ENCODE measurements around the gene CAMK2B.
A peak's percentile ranks its signal among the peaks of the same experiment; 100 is the strongest.

Gene CAMK2B

DNA sequence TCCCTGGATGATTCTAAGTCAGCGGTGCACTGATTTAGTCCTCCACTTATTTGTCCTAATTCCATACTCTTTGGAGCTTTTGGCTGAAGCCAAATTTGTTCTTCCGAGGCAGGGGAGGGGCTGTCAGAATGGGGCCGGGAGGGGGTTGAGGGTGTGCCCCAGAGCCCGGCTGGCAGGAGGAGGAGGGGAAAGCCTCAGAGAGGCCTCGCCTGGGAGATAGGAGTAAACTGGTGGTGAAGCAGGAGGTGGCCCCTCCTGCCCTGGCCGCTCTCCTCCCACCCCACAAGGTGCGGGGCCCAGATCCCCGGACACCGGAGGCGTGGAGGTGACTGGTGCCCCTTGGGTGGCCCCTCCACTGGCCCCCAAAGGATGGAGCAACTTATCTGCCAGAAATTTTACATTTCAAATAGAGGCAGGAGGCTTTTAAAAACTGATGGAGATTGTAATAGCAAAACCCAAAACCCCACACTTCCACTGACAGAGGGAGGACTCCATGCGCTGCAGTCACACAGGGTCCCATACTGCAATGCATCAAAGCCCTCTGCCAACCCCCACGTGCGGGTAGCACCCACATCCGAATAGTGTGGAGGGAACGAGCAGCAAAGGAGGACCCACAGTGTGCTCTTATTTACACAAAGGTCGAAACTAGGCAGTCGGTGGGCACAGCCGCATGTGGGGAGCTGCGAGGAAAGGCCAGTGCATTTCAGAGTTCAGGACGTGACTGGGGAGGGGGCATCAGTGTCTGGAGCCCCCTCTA lies 61.9 kb downstream of the CAMK2B start:
- Mint-ChIP-seq H3K36me3 (no peaks in the 10 kb centered on the region), H3K27ac (no peak overlapping the region)

DNA sequence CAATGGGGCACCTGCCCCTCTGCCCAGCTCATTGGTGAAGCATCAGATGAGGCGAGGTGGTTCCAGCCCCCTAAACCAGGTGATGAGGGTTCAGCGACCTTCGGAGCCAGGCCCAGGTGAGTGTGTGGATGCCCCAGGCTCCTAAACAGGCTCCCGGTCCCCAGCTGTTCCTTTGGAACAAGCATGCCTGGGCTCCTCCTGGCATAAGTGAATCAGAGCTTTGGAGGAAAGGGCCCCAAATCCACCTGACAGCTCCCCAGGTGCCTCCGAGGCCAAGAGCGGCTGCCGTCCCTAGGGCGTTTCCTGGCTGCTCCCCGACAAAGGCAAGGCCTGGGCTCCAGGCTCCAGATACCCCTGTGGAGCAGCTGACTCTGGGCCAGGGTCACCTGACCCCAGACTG lies 63.4 kb downstream of the CAMK2B start:
- Mint-ChIP-seq H3K36me3 (no peaks in the 10 kb centered on the region), H3K4me1 (peaks cover 42 to 55% of the 10 kb centered on the region in 2 donors), H3K27ac (no peak overlapping the region), H3K9me3 (no peaks in the 10 kb centered on the region), H3K4me3 (no peak overlapping the region), H3K27me3 (no peaks in the 10 kb centered on the region)
- DNase-seq (no peak), ATAC-seq (replicated peaks) (no peak)

More for the DNA sequence above, 61.9 kb downstream of the CAMK2B start:
- no peak overlapping the region for H3K4me3 Mint-ChIP-seq
- ATAC-seq (replicated peaks), result no peak
- H3K9me3 Mint-ChIP-seq, result no peaks in the 10 kb centered on the region
- peaks cover 28 to 40% of the 10 kb centered on the region in 2 donors for H3K4me1 Mint-ChIP-seq
- no peaks in the 10 kb centered on the region for H3K27me3 Mint-ChIP-seq
- no peak for DNase-seq

DNA sequence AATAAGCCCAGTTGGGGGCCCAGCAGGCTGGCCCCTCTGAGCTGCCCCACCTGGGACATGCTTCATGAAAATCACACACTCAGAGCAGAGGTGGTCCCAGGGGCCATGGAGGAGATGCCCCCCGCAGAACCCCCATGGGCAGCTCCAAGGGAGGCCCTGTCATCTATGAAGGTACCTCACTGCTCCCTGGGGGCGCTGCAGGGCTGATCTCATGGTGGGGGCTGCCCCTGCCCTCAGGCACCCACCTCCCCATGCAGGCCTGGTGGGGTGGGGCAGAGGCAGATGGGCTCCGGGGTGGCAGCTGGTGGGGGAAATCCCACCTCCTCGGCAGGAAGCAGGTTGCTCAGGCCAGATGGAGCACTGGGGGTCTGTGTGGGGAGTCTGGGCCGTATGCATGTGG lies 64.2 kb downstream of the CAMK2B start:
- DNase-seq, result peak; percentile 52
- H3K27me3 Mint-ChIP-seq, result no peaks in the 10 kb centered on the region
- H3K4me1 Mint-ChIP-seq, result peaks cover 44 to 61% of the 10 kb centered on the region in 2 donors
- peak overlapping the region; percentile 25 to 50 for H3K4me3 Mint-ChIP-seq
- H3K27ac Mint-ChIP-seq, result peak overlapping the region; percentile 88
- no peaks in the 10 kb centered on the region for H3K9me3 Mint-ChIP-seq
- ATAC-seq (replicated peaks), result peak; percentile 15 to 22
- H3K36me3 Mint-ChIP-seq, result no peaks in the 10 kb centered on the region

DNA sequence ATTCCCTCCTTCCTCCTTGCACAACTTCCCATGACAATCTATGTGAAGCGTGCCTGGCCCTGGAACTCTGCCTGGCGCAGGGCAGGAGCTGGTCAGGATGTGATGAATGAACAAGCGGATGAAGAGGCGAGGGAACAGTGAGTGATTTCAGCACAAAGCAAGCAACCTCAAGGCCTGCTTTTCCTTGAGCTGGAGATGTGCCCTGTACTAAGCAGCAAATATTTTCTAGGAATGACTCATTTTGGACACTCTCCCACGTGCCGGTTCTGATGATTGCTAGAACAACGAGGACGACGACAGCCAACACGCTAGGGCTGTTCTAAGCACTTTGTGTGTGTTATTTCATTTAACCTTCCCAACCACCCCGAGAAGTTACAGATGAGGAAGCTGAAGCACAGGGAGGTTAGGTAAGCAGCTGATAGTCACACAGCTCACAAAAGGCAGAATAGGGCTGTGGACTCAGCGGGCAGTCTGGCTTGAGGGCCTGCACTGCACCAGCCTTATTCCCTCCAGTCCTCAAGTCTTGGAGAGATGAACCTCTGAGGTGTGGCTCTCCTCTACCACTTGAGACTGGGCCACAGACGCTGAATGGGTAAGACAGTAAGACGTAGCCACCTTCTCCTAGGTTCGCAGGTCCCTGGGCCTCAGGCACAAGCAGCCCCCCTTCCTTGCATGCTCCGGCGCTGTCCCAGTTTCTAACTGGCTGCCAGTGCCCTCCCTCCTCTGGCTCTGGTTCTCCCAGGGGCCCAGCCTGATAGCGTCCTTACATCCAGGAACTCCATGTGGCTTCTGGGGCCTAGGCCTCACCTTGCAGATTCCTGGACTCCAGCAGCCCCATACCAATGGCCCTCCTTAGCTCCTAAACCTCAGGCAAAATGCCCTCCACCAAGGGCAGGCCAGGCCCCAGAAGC lies 65.6 kb downstream of the CAMK2B start:
- Mint-ChIP-seq H3K27ac (peak overlapping the region; percentile 88), H3K4me3 (peak overlapping the region in 1 of 2 donors; percentile 28), H3K27me3 (no peaks in the 10 kb centered on the region), H3K9me3 (peaks cover under 1 to 2% of the 10 kb centered on the region in 2 donors), H3K36me3 (no peaks in the 10 kb centered on the region), H3K4me1 (peaks cover 48 to 72% of the 10 kb centered on the region in 2 donors)
- ATAC-seq (replicated peaks) (no peak), DNase-seq (no peak)

DNA sequence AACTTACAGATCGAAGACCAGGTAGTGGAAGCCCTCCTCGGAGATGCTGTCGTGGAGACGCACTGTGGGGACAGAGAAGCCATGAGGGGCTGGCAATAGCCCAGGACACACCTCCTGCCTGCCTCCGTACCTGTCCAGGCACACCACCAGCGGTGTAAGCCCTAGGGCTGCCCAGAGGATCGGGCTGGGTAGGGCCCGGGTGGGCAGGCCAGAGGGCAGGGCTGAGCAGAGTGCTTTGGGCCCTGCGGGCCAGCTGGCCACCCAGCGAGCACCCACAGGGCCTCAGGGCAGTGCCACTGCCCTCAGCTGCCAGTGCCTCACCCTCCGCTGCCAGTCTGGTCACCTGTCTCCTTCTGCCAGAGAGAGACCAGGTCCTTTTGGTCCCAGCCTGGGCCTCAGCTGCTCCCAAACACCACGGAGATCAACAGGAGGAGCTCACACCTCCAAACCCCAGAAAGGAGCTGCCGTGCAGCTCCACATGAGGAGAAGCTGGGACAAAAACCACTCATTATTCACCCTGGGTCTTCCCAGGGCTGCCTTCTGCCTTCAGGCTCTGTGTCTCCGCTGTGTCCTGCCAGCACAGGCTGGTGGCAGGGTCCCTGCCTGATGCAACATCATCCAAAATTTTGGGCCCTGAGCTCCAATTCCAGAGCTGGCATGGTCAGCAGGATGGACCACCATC lies 66.4 kb downstream of the CAMK2B start:
- H3K27ac Mint-ChIP-seq, result peak overlapping the region; percentile 94
- ATAC-seq (replicated peaks), result no peak
- no peaks in the 10 kb centered on the region for H3K36me3 Mint-ChIP-seq
- peak overlapping the region; percentile 23 to 28 for H3K4me3 Mint-ChIP-seq
- H3K4me1 Mint-ChIP-seq, result peaks cover 48 to 72% of the 10 kb centered on the region in 2 donors
- no peak for DNase-seq
- H3K9me3 Mint-ChIP-seq, result peaks cover 2 to 6% of the 10 kb centered on the region in 2 donors
- H3K27me3 Mint-ChIP-seq, result no peaks in the 10 kb centered on the region

DNA sequence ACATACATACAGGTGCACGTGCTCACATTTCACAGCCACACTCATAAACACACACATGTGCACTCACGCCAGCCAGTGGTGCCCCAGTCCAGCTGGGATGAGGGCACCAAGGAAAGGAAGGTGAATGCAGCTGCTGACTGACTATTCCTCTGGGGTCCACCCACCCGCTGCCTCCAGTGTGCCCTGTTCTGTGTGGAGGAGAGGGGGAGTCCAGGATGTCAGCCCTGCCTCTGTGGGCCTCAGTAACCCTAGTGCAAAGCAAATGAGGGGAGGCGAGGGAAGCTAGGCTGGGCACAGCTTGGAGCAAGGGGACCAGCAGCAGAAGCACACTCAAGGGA lies 67.0 kb downstream of the CAMK2B start:
- H3K9me3 Mint-ChIP-seq, result peaks cover 2 to 6% of the 10 kb centered on the region in 2 donors
- H3K4me1 Mint-ChIP-seq, result peaks cover 48 to 72% of the 10 kb centered on the region in 2 donors
- DNase-seq, result no peak
- H3K4me3 Mint-ChIP-seq, result peak overlapping the region; percentile 23 to 50
- H3K27ac Mint-ChIP-seq, result peak overlapping the region; percentile 94
- no peaks in the 10 kb centered on the region for H3K27me3 Mint-ChIP-seq
- H3K36me3 Mint-ChIP-seq, result no peaks in the 10 kb centered on the region
- peak in 1 of 2 donors; percentile 7 for ATAC-seq (replicated peaks)

DNA sequence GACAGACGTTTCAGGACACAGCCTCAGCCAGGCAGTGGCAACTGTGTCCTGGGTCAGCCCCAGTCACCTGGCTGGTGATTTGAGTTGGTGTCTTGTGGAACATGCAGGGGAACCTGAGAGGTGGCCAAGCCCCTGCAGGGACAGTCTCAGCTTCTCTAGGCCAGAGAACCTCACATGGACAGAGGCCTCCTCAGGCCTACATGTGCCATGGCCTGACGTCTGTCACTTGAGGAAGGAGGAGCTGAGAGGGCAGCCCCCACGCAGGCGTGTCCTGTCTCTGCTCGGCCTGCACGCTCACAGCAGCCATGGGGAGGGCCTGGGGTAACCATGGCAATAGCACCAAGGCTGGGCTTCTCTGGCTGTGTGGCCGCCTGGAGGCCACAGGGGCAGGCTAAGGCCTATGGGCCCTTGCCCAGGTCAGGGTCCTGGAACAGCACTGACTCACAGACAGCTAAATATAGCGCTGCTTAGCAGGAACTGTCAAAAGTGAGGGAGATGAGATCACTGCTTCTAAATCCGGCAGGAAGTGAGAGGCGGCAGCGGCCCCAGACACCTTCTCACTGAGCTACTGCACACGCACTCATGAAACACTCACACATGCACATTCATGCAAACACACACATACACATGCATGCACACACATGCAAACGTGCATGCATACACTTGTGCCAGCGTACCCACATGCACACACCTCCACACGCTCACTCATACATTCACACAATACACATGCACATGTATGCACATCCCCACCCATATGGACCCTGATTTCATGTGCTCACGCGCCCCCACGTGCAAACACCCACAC lies 67.6 kb downstream of the CAMK2B start:
- H3K9me3 Mint-ChIP-seq, result peaks cover 2 to 6% of the 10 kb centered on the region in 2 donors
- no peaks in the 10 kb centered on the region for H3K27me3 Mint-ChIP-seq
- no peaks in the 10 kb centered on the region for H3K36me3 Mint-ChIP-seq
- ATAC-seq (replicated peaks) (peak; percentile 91 to 92), DNase-seq (peak; percentile 88)
- H3K4me1 Mint-ChIP-seq, result peaks cover 48 to 72% of the 10 kb centered on the region in 2 donors
- peak overlapping the region; percentile 94 for H3K27ac Mint-ChIP-seq
- H3K4me3 Mint-ChIP-seq, result peak overlapping the region; percentile 23 to 50

DNA sequence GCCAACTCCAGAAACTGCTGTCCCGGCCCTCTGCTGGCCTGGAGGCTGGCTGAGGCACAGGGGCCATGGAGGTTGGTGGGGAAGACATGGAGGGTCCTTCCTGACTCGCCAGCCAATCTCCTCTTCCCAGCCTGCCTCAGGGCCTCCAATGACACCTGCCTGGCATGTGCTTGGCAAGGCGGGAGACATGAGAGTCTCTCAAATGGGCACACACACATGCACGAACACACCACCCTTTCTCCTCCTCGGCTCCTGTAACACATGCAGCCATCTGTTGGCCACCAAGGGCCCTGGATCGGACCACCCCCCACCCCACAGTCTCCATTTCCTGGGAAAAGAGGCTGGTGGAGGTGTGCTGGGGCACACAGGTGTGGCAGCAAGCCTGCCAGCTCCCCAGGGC lies 68.2 kb downstream of the CAMK2B start:
- Mint-ChIP-seq H3K27ac (peak overlapping the region; percentile 94), H3K36me3 (no peaks in the 10 kb centered on the region), H3K27me3 (no peaks in the 10 kb centered on the region), H3K9me3 (peaks cover 2 to 6% of the 10 kb centered on the region in 2 donors), H3K4me3 (no peak overlapping the region), H3K4me1 (peaks cover 48 to 69% of the 10 kb centered on the region in 2 donors)
- DNase-seq (no peak), ATAC-seq (replicated peaks) (no peak)

DNA sequence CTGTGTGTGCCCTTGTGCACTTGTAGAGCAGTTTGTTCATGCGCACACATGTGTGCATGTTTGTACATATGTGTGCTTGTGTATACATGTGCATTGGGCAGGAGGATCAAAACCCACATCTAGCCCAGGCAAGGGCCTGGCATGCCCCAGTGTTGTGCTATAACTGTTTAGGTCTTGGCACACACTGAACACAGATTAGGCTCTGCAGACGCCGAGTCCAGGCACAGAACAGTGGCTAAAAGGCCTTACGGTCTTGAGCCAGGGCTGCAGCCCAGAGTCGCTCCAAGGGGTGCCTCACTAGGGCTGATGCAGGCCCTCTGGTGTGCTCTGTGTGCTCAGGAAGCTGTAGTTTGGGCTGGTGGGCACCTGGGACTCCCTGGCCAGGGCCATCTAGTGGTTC lies 68.9 kb downstream of the CAMK2B start:
- no peak for ATAC-seq (replicated peaks)

DNA sequence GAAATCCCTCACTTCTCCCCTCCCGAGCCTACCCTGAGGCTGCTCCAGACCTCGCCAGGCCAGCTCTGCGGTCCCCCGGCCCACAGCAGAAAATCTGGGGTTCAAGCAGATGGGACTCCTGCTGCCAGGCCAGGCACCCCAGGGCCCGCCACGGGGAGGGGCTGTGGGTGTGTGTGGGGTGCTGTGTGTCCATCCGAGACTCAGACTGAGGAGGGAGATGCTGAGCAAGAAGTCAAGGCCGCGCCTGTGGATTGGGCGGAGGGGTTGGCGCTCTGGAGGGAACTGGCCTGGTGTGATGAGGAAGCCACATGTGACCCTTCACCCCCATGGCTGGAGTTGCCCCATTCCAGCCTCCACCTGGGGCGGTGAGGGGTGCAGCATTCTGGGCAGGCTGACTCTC lies 73.5 kb downstream of the CAMK2B start:
- H3K27me3 Mint-ChIP-seq, result peaks cover 0 to 5% of the 10 kb centered on the region in 2 donors
- H3K27ac Mint-ChIP-seq, result no peak overlapping the region
- H3K4me3 Mint-ChIP-seq, result no peak overlapping the region
- ATAC-seq (replicated peaks), result no peak
- peaks cover 2 to 6% of the 10 kb centered on the region in 2 donors for H3K9me3 Mint-ChIP-seq
- H3K4me1 Mint-ChIP-seq, result peaks cover 11 to 16% of the 10 kb centered on the region in 2 donors
- no peaks in the 10 kb centered on the region for H3K36me3 Mint-ChIP-seq
- DNase-seq, result no peak

More for the DNA sequence above, 68.9 kb downstream of the CAMK2B start:
- peaks cover 2 to 6% of the 10 kb centered on the region in 2 donors for H3K9me3 Mint-ChIP-seq
- H3K4me1 Mint-ChIP-seq, result peaks cover 48 to 62% of the 10 kb centered on the region in 2 donors
- no peak overlapping the region for H3K4me3 Mint-ChIP-seq
- H3K36me3 Mint-ChIP-seq, result no peaks in the 10 kb centered on the region
- H3K27me3 Mint-ChIP-seq, result no peaks in the 10 kb centered on the region
- peak overlapping the region; percentile 94 for H3K27ac Mint-ChIP-seq
- no peak for DNase-seq

DNA sequence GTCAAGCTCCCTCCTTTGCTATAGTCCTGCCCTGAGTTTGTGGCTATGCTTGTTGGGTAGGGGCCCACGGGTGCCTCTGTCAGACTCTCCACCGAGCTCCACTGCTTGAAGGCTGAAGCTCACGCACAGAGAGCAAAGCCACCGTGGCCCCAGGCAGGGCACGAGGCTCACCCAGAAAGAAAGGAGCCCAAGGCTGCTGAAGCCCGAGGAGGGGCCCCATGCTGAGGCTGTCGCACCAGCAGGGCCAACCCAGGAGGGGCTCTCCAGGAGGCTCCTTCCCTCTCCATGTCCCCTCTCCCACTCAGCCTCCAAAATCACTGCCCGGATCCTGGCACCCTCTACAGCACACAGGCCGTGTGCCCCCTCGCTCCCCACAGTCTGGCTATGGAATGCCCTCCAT lies 74.1 kb downstream of the CAMK2B start:
- DNase-seq (no peak), ATAC-seq (replicated peaks) (no peak)
- H3K36me3 Mint-ChIP-seq, result no peaks in the 10 kb centered on the region
- H3K9me3 Mint-ChIP-seq, result peaks cover 2 to 6% of the 10 kb centered on the region in 2 donors
- peaks cover 0 to 5% of the 10 kb centered on the region in 2 donors for H3K27me3 Mint-ChIP-seq
- no peak overlapping the region for H3K4me3 Mint-ChIP-seq
- peaks cover 9 to 11% of the 10 kb centered on the region in 2 donors for H3K4me1 Mint-ChIP-seq
- H3K27ac Mint-ChIP-seq, result no peak overlapping the region

DNA sequence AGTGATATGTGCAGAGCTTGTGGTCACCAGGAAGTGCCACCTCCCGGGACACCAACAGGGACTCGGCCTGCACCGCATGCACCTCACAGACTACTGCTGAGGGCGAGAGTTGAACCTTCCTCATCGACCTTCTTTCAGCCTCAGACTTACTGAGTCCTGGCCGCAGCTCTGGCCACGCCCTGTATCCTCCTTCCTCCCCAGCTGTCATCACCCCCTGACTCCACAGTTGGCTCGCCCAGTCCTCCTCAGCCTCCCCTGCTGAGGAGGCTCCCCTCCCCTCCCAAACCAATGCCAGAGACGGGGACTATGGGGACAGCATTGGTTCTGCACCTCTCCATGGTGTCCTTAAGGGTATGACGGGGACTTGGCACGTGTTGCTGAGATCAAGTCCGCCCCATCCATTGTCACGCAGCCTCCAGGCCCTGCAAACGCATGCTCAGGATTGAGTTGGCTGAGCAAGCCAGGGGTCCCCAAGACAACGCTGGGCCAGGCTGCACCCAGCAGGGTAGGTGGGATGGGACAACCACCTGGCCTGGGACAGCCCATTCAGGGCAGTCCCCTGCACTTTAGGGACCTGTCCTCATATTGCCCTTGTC lies 75.7 kb downstream of the CAMK2B start:
- H3K27ac Mint-ChIP-seq, result peak overlapping the region; percentile 66
- H3K36me3 Mint-ChIP-seq, result no peaks in the 10 kb centered on the region
- no peak for DNase-seq
- H3K4me3 Mint-ChIP-seq, result no peak overlapping the region
- peaks cover 0 to 3% of the 10 kb centered on the region in 2 donors for H3K4me1 Mint-ChIP-seq
- H3K27me3 Mint-ChIP-seq, result peaks cover 0 to 5% of the 10 kb centered on the region in 2 donors
- ATAC-seq (replicated peaks), result no peak
- H3K9me3 Mint-ChIP-seq, result peaks cover 0 to 5% of the 10 kb centered on the region in 2 donors

Measured in stimulated activated naive B cell treated with anti-CD40 and anti-IgM and Interleukin-4, amounts not matched to agents 10 μg/mL and 1 μg/mL and 100 μg/mL, for 72 hours (primary cell).